KMS-11 (cell line): ENCODE measurements around the gene EPHA6.

ENCODE experiments used
- H2AFZ ChIP-seq: fragments of 200-600 bp; sonication (generic); 2 replicates; pipeline ENCODE4 v1.6.1; 2016; ENCODE audit warnings: antibody characterized with exemption, mixed run types, low read depth
- H3K27ac ChIP-seq: fragments of 200-600 bp; sonication (generic); 2 replicates; pipeline ENCODE4 v1.6.1; 2016; ENCODE audit warnings: mild to moderate bottlenecking, mixed run types
- H3K27me3 ChIP-seq: fragments of 200-600 bp; sonication (generic); 2 replicates; pipeline ENCODE4 v1.6.1; 2017; ENCODE audit warnings: mild to moderate bottlenecking, low read depth, mixed run types, moderate library complexity; ENCODE audit not compliant: insufficient read depth
- H3K36me3 ChIP-seq: fragments of 200-600 bp; sonication (generic); 2 replicates; pipeline ENCODE4 v1.6.1; 2017; ENCODE audit warnings: mild to moderate bottlenecking, mixed run types; ENCODE audit not compliant: insufficient read depth
- H3K4me1 ChIP-seq: fragments of 200-600 bp; sonication (generic); 2 replicates; pipeline ENCODE4 v1.6.1; 2016; ENCODE audit warnings: mild to moderate bottlenecking, low read depth, mixed run types; ENCODE audit not compliant: poor library complexity, severe bottlenecking
- H3K4me2 ChIP-seq: fragments of 200-600 bp; sonication (generic); 2 replicates; pipeline ENCODE4 v1.7.0; 2016; ENCODE audit warnings: mild to moderate bottlenecking, mixed run types
- H3K4me3 ChIP-seq: fragments of 200-600 bp; sonication (generic); IDR thresholded peaks from 2 replicates; pipeline ENCODE4 v1.6.1; 2017; ENCODE audit warnings: low read depth, low read length, mixed read lengths; ENCODE audit not compliant: insufficient read depth
- H3K79me2 ChIP-seq: fragments of 200-600 bp; sonication (generic); 2 replicates; pipeline ENCODE4 v1.6.1; 2016; ENCODE audit warnings: low read depth, mixed run types; ENCODE audit not compliant: insufficient read depth
- H3K9ac ChIP-seq: fragments of 200-600 bp; sonication (generic); 2 replicates; pipeline ENCODE4 v1.6.1; 2016; ENCODE audit warnings: mild to moderate bottlenecking, mixed run types
- H4K20me1 ChIP-seq: fragments of 200-600 bp; sonication (generic); 2 replicates; pipeline ENCODE4 v1.6.1; 2016; ENCODE audit warnings: mild to moderate bottlenecking, mixed run types; ENCODE audit not compliant: insufficient read depth
- TF ChIP-seq, protein P1 (sequence below): fragments of 200-600 bp; sonication (generic); conservative IDR thresholded peaks from 2 replicates; pipeline ENCODE4 v1.6.1; 2017; ENCODE audit warnings: low read depth, mild to moderate bottlenecking, antibody characterized with exemption, low read length, moderate library complexity, mixed read lengths

The EPHA6 gene

DNA sequence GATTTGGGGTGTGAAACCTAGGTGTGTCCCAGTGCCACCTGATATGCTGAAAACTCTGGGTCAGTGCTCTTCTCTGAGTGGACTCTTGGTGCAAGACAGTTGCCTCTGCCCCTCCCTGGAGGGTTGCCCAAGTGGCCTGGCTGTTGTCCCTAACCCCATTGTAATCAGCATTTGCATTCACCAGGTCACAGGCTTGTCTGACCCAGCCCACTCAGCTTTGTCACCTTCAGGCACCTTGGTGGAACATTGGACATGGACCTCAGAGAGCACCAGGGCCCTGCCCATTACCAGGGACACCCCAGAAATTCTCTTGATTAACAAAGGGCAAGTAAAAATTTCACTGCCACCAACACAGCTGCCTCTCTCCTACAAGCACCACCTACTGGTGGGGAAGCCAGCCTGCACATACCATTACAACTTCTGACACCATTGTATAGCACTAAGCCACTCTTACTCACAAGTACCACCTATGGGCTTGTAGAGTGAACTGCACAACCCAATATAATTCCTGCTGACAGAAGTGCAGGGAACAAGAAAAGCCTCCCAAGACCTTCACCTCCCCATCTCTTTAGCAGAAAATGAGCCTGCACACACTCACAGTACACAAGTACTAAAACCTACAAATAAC, 324.6 kb downstream of the EPHA6 start:
- Histone ChIP-seq H3K36me3 (no peaks in the 10 kb centered on the region), H3K27me3 (no peaks in the 10 kb centered on the region), H3K4me1 (no peaks in the 10 kb centered on the region), H4K20me1 (no peaks in the 10 kb centered on the region), H3K79me2 (no peaks in the 10 kb centered on the region), H2AFZ (no peak overlapping the region), H3K9ac (no peak overlapping the region), H3K27ac (no peak overlapping the region), H3K4me2 (no peak overlapping the region), H3K4me3 (no peak overlapping the region)
- TF ChIP-seq, protein P1, sequence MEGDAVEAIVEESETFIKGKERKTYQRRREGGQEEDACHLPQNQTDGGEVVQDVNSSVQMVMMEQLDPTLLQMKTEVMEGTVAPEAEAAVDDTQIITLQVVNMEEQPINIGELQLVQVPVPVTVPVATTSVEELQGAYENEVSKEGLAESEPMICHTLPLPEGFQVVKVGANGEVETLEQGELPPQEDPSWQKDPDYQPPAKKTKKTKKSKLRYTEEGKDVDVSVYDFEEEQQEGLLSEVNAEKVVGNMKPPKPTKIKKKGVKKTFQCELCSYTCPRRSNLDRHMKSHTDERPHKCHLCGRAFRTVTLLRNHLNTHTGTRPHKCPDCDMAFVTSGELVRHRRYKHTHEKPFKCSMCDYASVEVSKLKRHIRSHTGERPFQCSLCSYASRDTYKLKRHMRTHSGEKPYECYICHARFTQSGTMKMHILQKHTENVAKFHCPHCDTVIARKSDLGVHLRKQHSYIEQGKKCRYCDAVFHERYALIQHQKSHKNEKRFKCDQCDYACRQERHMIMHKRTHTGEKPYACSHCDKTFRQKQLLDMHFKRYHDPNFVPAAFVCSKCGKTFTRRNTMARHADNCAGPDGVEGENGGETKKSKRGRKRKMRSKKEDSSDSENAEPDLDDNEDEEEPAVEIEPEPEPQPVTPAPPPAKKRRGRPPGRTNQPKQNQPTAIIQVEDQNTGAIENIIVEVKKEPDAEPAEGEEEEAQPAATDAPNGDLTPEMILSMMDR = peak; percentile 67

DNA sequence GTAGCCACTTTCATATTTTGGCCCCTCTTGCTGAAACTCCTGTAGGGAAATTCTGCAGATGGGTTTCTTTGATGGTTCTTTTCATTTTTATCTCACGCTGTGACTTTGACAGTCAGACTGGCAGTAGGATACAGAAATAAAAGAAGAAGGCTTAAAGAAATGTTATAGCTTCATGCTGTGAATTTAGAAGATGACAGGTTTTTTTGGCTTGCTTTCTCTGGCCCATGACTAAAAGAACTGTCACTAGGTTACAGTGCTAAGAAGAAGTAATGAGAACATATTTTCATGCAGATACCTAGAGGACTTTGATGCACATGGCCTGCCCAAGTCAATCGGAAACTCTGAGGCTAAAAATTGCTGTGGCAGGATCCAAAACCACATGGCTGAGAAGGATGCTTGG, 334.5 kb downstream of the EPHA6 start:
- Histone ChIP-seq H3K4me1 (no peaks in the 10 kb centered on the region), H3K36me3 (no peaks in the 10 kb centered on the region), H3K27ac (no peak overlapping the region), H3K27me3 (no peaks in the 10 kb centered on the region), H3K79me2 (no peaks in the 10 kb centered on the region), H3K9ac (no peak overlapping the region), H3K4me2 (no peak overlapping the region), H4K20me1 (no peaks in the 10 kb centered on the region), H3K4me3 (no peak overlapping the region), H2AFZ (no peak overlapping the region)
- TF ChIP-seq, protein P1 = no peak

DNA sequence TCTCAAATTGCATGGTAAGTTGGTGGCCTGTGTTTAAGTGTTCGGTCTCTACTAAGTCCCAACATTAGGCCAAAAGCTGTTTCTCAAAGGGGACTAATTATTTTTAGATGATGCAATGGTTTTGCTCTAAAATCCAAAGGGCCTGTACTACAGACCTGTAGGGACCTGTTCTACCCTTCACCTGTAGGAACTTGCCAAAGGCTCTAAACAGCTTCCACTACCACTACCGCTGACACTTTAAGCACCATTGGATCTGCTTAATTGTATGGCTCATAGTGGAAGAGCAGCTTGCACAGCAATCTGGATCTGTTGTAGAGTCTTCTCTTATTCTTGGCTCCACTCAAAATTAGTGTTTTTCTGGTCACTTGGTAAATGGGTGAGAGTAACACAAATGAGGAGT, 346.8 kb downstream of the EPHA6 start:
- Histone ChIP-seq H3K27me3 (no peaks in the 10 kb centered on the region), H3K4me3 (no peak overlapping the region), H3K9ac (no peak overlapping the region), H3K4me1 (no peaks in the 10 kb centered on the region), H4K20me1 (no peaks in the 10 kb centered on the region), H3K79me2 (no peaks in the 10 kb centered on the region), H3K4me2 (no peak overlapping the region), H2AFZ (no peak overlapping the region), H3K36me3 (no peaks in the 10 kb centered on the region), H3K27ac (no peak overlapping the region)
- TF ChIP-seq, protein P1 = no peak

DNA sequence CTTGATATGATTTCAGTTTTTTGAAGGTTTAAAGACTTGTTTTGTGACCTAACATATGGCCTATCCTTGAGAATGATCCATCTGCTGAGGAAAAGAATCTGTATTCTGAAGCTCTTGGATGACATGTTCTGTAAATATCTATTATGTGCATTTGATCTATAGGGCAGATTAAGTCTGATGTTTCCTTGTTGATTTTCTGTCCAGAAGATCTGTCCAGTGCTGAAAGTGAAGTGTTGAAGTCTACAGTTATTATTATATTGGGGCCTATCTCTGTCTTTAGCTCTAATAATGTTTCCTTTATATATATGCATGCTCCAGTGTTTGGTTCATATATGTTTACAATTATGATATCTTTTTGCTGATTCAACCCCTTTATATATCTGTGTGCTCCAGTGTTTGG, 362.8 kb downstream of the EPHA6 start:
- Histone ChIP-seq H3K4me2 (no peak overlapping the region), H4K20me1 (no peaks in the 10 kb centered on the region), H3K4me1 (no peaks in the 10 kb centered on the region), H3K36me3 (no peaks in the 10 kb centered on the region), H2AFZ (no peak overlapping the region), H3K4me3 (no peak overlapping the region), H3K27ac (no peak overlapping the region), H3K27me3 (no peaks in the 10 kb centered on the region), H3K79me2 (no peaks in the 10 kb centered on the region), H3K9ac (no peak overlapping the region)
- TF ChIP-seq, protein P1 = no peak
